Measurements from ENCODE around the gene KRTAP1-4. TPM values are rescaled to one million over a fixed set of nuclear protein-coding genes. Genes with fewer than 3 reads are reported as not detected.

KRTAP1-4 gene
- total and polyA plus RNA-seq, 4 experiments from 2014 or later: not detected

GRCh38 chr17:40993839-40994238 is 36.2 kb downstream of the KRTAP1-4 start, which contains the start of gene KRTAP3-3:
TSS of gene KRTAP3-3 (minus strand) at chr17:40994164. CDS start at chr17:40994097, 67 bp downstream.
- Histone ChIP-seq H3K4me1 (ENCODE audit: insufficient read depth, low read length) (no peaks in the 10 kb centered on the region), H3K27me3 (ENCODE audit: insufficient read depth, low read length) (peaks cover 5% of the 10 kb centered on the region), H3K36me3 (ENCODE audit: insufficient read depth, low read length) (no peaks in the 10 kb centered on the region), H3K4me3 (ENCODE audit: low read length in 2 of 2) (no peak within 1 kb of the TSS), H3K27ac (ENCODE audit: low read depth, low read length) (no peak within 1 kb of the TSS), H3K9me3 (ENCODE audit: control insufficient read depth in 1 of 2, low read length in 2 of 2) (no peaks in the 10 kb centered on the region)
- H3K27me3 Mint-ChIP-seq: peaks cover 36 to 45% of the 10 kb centered on the region in 2 donors
- CTCF ChIA-PET (ENCODE audit: partially characterized antibody): no interaction called here
- peaks cover 0 to 2% (median 0%) of the 10 kb centered on the region in 8 donors for H3K9me3 Mint-ChIP-seq
- intact Hi-C loops (cut with micrococcal nuclease): no loop called here
- no peaks in the 10 kb centered on the region for H3K36me3 Mint-ChIP-seq
- DNase-seq: no peak
- peak within 1 kb of the TSS in 1 of 7 donors; percentile 13 for H3K27ac Mint-ChIP-seq
- H3K4me1 Mint-ChIP-seq: peaks cover 0 to 1% (median 0%) of the 10 kb centered on the region in 4 donors
- no peak within 1 kb of the TSS for H3K4me3 Mint-ChIP-seq
- POLR2A ChIA-PET (ENCODE audit: partially characterized antibody): no interaction called here

GRCh38 chr17:40993084-40993483 is 36.9 kb downstream of the KRTAP1-4 start:
- Histone ChIP-seq H3K4me1 (ENCODE audit: insufficient read depth, low read length) (no peaks in the 10 kb centered on the region), H3K4me3 (ENCODE audit: low read length in 2 of 2) (no peak overlapping the region), H3K36me3 (ENCODE audit: insufficient read depth, low read length) (no peaks in the 10 kb centered on the region), H3K9me3 (ENCODE audit: control insufficient read depth in 1 of 2, low read length in 2 of 2) (no peaks in the 10 kb centered on the region), H3K27me3 (ENCODE audit: insufficient read depth, low read length) (peaks cover 5% of the 10 kb centered on the region), H3K27ac (ENCODE audit: low read depth, low read length) (no peak overlapping the region)
- intact Hi-C loops (cut with micrococcal nuclease): no loop called here
- ChIA-PET CTCF (ENCODE audit: partially characterized antibody) (no interaction called here), POLR2A (ENCODE audit: partially characterized antibody) (no interaction called here)
- Mint-ChIP-seq H3K27me3 (peaks cover 36 to 45% of the 10 kb centered on the region in 2 donors), H3K4me3 (no peak overlapping the region), H3K4me1 (peaks cover 0 to 1% (median 0%) of the 10 kb centered on the region in 4 donors), H3K36me3 (no peaks in the 10 kb centered on the region), H3K9me3 (peaks cover 0 to 2% (median 0%) of the 10 kb centered on the region in 8 donors), H3K27ac (no peak overlapping the region)
- DNase-seq: no peak

GRCh38 chr17:40992666-40993065 is 37.3 kb downstream of the KRTAP1-4 start:
- CTCF ChIA-PET (ENCODE audit: partially characterized antibody): no interaction called here
- H3K4me3 Mint-ChIP-seq: no peak overlapping the region
- no peak for DNase-seq
- peaks cover 0 to 2% (median 0%) of the 10 kb centered on the region in 8 donors for H3K9me3 Mint-ChIP-seq
- Histone ChIP-seq H3K4me3 (ENCODE audit: low read length in 2 of 2) (no peak overlapping the region), H3K4me1 (ENCODE audit: insufficient read depth, low read length) (no peaks in the 10 kb centered on the region), H3K36me3 (ENCODE audit: insufficient read depth, low read length) (no peaks in the 10 kb centered on the region), H3K27me3 (ENCODE audit: insufficient read depth, low read length) (peaks cover 5% of the 10 kb centered on the region), H3K27ac (ENCODE audit: low read depth, low read length) (no peak overlapping the region), H3K9me3 (ENCODE audit: control insufficient read depth in 1 of 2, low read length in 2 of 2) (no peaks in the 10 kb centered on the region)
- no peaks in the 10 kb centered on the region for H3K36me3 Mint-ChIP-seq
- no peak overlapping the region for H3K27ac Mint-ChIP-seq
- POLR2A ChIA-PET (ENCODE audit: partially characterized antibody): no interaction called here
- intact Hi-C loops (cut with micrococcal nuclease): no loop called here
- peaks cover 35 to 43% of the 10 kb centered on the region in 2 donors for H3K27me3 Mint-ChIP-seq
- peaks cover 0 to 1% (median 0%) of the 10 kb centered on the region in 4 donors for H3K4me1 Mint-ChIP-seq

GRCh38 chr17:40986920-40987319 is 43.1 kb downstream of the KRTAP1-4 start:
- Mint-ChIP-seq H3K27ac (no peak overlapping the region), H3K4me3 (no peak overlapping the region), H3K27me3 (peaks cover 14 to 20% of the 10 kb centered on the region in 2 donors), H3K36me3 (no peaks in the 10 kb centered on the region), H3K9me3 (no peaks in the 10 kb centered on the region), H3K4me1 (no peaks in the 10 kb centered on the region)
- Histone ChIP-seq H3K4me1 (ENCODE audit: insufficient read depth, low read length) (no peaks in the 10 kb centered on the region), H3K4me3 (ENCODE audit: low read length in 2 of 2) (no peak overlapping the region), H3K27me3 (ENCODE audit: insufficient read depth, low read length) (no peaks in the 10 kb centered on the region), H3K9me3 (ENCODE audit: control insufficient read depth in 1 of 2, low read length in 2 of 2) (no peaks in the 10 kb centered on the region), H3K36me3 (ENCODE audit: insufficient read depth, low read length) (no peaks in the 10 kb centered on the region), H3K27ac (ENCODE audit: low read depth, low read length) (no peak overlapping the region)
- CTCF ChIA-PET (ENCODE audit: partially characterized antibody): no interaction called here
- intact Hi-C loops (cut with micrococcal nuclease): no loop called here
- POLR2A ChIA-PET (ENCODE audit: partially characterized antibody): no interaction called here
- DNase-seq: no peak

GRCh38 chr17:40984226-40984625 is 45.8 kb downstream of the KRTAP1-4 start, which contains the start of gene KRT40:
TSS of gene KRT40 (minus strand) at chr17:40984326. CDS start at chr17:40984273, 53 bp downstream.
- no peaks in the 10 kb centered on the region for H3K36me3 Mint-ChIP-seq
- intact Hi-C loops (cut with micrococcal nuclease): no loop called here
- no peaks in the 10 kb centered on the region for H3K4me1 Mint-ChIP-seq
- no peak within 1 kb of the TSS for H3K27ac Mint-ChIP-seq
- Histone ChIP-seq H3K4me3 (ENCODE audit: low read length in 2 of 2) (no peak within 1 kb of the TSS), H3K27me3 (ENCODE audit: insufficient read depth, low read length) (no peaks in the 10 kb centered on the region), H3K4me1 (ENCODE audit: insufficient read depth, low read length) (no peaks in the 10 kb centered on the region), H3K36me3 (ENCODE audit: insufficient read depth, low read length) (no peaks in the 10 kb centered on the region), H3K27ac (ENCODE audit: low read depth, low read length) (no peak within 1 kb of the TSS), H3K9me3 (ENCODE audit: control insufficient read depth in 1 of 2, low read length in 2 of 2) (no peaks in the 10 kb centered on the region)
- no peak within 1 kb of the TSS for H3K4me3 Mint-ChIP-seq
- ChIA-PET CTCF (ENCODE audit: partially characterized antibody) (no interaction called here), POLR2A (ENCODE audit: partially characterized antibody) (no interaction called here)
- H3K9me3 Mint-ChIP-seq: no peaks in the 10 kb centered on the region
- H3K27me3 Mint-ChIP-seq: peaks cover 8 to 23% of the 10 kb centered on the region in 2 donors
- DNase-seq: no peak

- H3K9me3 ChIP-seq (ENCODE audit: control insufficient read depth in 1 of 2, low read length in 2 of 2): no peaks in the 10 kb centered on the region
- no peak overlapping the region for H3K4me3 ChIP-seq (ENCODE audit: low read length in 2 of 2)
- CTCF ChIA-PET (ENCODE audit: partially characterized antibody): no interaction called here
- intact Hi-C loops (cut with micrococcal nuclease): no loop called here
- no peaks in the 10 kb centered on the region for H3K36me3 Mint-ChIP-seq
- no peak overlapping the region for H3K27ac ChIP-seq (ENCODE audit: low read depth, low read length)
- H3K27ac Mint-ChIP-seq: no peak overlapping the region
- peaks cover 12 to 20% of the 10 kb centered on the region in 2 donors for H3K27me3 Mint-ChIP-seq
- H3K9me3 Mint-ChIP-seq: no peaks in the 10 kb centered on the region
- H3K4me3 Mint-ChIP-seq: no peak overlapping the region
- H3K4me1 Mint-ChIP-seq: no peaks in the 10 kb centered on the region
- no peak for DNase-seq
- H3K36me3 ChIP-seq (ENCODE audit: insufficient read depth, low read length): no peaks in the 10 kb centered on the region
- no peaks in the 10 kb centered on the region for H3K4me1 ChIP-seq (ENCODE audit: insufficient read depth, low read length)
- peaks cover 6% of the 10 kb centered on the region for H3K27me3 ChIP-seq (ENCODE audit: insufficient read depth, low read length)
- POLR2A ChIA-PET (ENCODE audit: partially characterized antibody): interaction anchor here (0.5 kb wide), 1 partner anchor 1838 kb away, joined by 3 read pairs; no protein-coding TSS in a partner anchor
These were observed 48.9 kb downstream of the KRTAP1-4 start for GRCh38 chr17:40981115-40981514.

GRCh38 chr17:40980596-40980995 is 49.4 kb downstream of the KRTAP1-4 start:
- H3K27me3 Mint-ChIP-seq: peaks cover 12 to 20% of the 10 kb centered on the region in 2 donors
- POLR2A ChIA-PET (ENCODE audit: partially characterized antibody): interaction anchor here (0.5 kb wide), 1 partner anchor 1839 kb away, joined by 3 read pairs; no protein-coding TSS in a partner anchor
- no peak overlapping the region for H3K4me3 ChIP-seq (ENCODE audit: low read length in 2 of 2)
- peaks cover 8% of the 10 kb centered on the region for H3K27me3 ChIP-seq (ENCODE audit: insufficient read depth, low read length)
- intact Hi-C loops (cut with micrococcal nuclease): no loop called here
- no peak overlapping the region for H3K27ac ChIP-seq (ENCODE audit: low read depth, low read length)
- no peaks in the 10 kb centered on the region for H3K4me1 ChIP-seq (ENCODE audit: insufficient read depth, low read length)
- no peaks in the 10 kb centered on the region for H3K36me3 ChIP-seq (ENCODE audit: insufficient read depth, low read length)
- H3K4me3 Mint-ChIP-seq: no peak overlapping the region
- DNase-seq: no peak
- H3K4me1 Mint-ChIP-seq: no peaks in the 10 kb centered on the region
- H3K9me3 ChIP-seq (ENCODE audit: control insufficient read depth in 1 of 2, low read length in 2 of 2): no peaks in the 10 kb centered on the region
- no peak overlapping the region for H3K27ac Mint-ChIP-seq
- CTCF ChIA-PET (ENCODE audit: partially characterized antibody): no interaction called here
- no peaks in the 10 kb centered on the region for H3K36me3 Mint-ChIP-seq
- no peaks in the 10 kb centered on the region for H3K9me3 Mint-ChIP-seq
